Sigmoid colon (tissue), 3 donors: Measurements from ENCODE around the gene NEMF.

Experiments used
- POLR2A ChIP-seq, 2 donors: fragments of 450-650 bp; IDR thresholded peaks; one replicate each; pipeline ENCODE4 v1.6.1; 2016; ENCODE audit warnings: antibody characterized with exemption in 2 of 2, mild to moderate bottlenecking in 2 of 2, moderate library complexity in 2 of 2
- TF ChIP-seq, protein P1 (sequence below), 4 experiments: fragments of 450-650 bp in 3 of 4; fragments of 200-600 bp in 1 of 4; IDR thresholded peaks; one replicate each; pipeline ENCODE4 v1.5.1; 2016 to 2019; ENCODE audit warnings: antibody characterized with exemption in 4 of 4, mild to moderate bottlenecking in 3 of 4, moderate library complexity in 2 of 4

DNA sequence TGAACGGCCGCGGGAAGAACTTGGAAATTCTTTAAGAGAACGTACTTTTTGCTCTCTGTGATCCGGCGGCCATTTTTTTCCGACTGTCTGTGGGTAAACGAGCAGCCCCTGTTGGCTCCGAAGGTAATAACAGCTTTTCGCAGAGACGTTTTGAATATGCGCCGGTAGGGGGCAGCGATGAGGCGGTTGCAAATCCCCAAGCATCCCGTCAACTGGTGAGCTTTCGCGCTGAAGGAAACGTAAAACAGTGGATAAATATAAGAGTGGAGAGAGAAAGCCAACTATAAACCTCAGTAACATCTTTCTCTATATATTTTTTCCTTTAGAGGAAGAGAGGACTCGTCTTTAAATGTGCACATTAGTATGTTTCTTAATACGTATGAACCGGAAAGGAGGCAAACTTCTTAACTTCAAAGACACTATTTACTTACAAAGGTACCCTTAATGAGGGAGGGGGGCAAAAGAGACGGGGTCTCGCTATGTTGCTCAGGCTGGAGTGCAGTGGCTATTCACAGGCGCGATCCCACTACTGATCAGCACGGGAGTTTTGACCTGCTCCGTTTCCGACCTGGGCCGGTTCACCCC, 9.6 kb upstream of the NEMF start:
- no peak for TF ChIP-seq POLR2A (IDR thresholded peaks at IDR 0.05)
- TF ChIP-seq, protein P1, sequence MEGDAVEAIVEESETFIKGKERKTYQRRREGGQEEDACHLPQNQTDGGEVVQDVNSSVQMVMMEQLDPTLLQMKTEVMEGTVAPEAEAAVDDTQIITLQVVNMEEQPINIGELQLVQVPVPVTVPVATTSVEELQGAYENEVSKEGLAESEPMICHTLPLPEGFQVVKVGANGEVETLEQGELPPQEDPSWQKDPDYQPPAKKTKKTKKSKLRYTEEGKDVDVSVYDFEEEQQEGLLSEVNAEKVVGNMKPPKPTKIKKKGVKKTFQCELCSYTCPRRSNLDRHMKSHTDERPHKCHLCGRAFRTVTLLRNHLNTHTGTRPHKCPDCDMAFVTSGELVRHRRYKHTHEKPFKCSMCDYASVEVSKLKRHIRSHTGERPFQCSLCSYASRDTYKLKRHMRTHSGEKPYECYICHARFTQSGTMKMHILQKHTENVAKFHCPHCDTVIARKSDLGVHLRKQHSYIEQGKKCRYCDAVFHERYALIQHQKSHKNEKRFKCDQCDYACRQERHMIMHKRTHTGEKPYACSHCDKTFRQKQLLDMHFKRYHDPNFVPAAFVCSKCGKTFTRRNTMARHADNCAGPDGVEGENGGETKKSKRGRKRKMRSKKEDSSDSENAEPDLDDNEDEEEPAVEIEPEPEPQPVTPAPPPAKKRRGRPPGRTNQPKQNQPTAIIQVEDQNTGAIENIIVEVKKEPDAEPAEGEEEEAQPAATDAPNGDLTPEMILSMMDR (IDR thresholded peaks at IDR 0.05): peak; percentile 100
